GM12878 (cell line): Measurements from ENCODE around the gene GAREM1. TPM values are rescaled to one million over a fixed set of nuclear protein-coding genes. Genes with fewer than 3 reads are reported as not detected.

Source experiments
- ATAC-seq: fragments of 200-7000 bp; cut with Tn5 transposase; 3 replicates; pipeline ENCODE4 v1.9.1; 2020; ENCODE audit warnings: mild to moderate bottlenecking, moderate library complexity
- BruUV-seq: library from RNA; stranded (reverse); fragments of 400-500 nt; replicated peaks from 2 replicates; lab custom pipeline; 2021; lab: Mats Ljungman, UMichigan
- CTCF ChIA-PET: fragments of 300-600 bp; sonication (Branson Sonifier 250); formaldehyde crosslinking; extraction: SDS; loops from one replicate; lab custom pipeline; 2021; ENCODE audit warnings: inconsistent platforms; lab: Yijun Ruan, JAX
- POLR2A ChIA-PET: fragments of 350-600 bp; formaldehyde crosslinking; extraction: SDS; loops from one replicate; lab custom pipeline; 2021; ENCODE audit warnings: inconsistent platforms; lab: Charles Lee
- RAD21 ChIA-PET: fragments of 300-600 bp; sonication (Branson Sonifier 250); formaldehyde crosslinking; loops from one replicate; lab custom pipeline; 2023; ENCODE audit warnings: antibody characterized with exemption; ENCODE audit not compliant: unreplicated experiment; lab: Charles Lee
- SMC1A ChIA-PET: fragments of 300-600 bp; sonication (Branson Sonifier 250); formaldehyde crosslinking; loops from one replicate; lab custom pipeline; 2023; ENCODE audit not compliant: unreplicated experiment, uncharacterized antibody; lab: Charles Lee
- DNase-seq: peaks from one replicate; pipeline ENCODE4 v3.0.0-alpha.2; 2011; ENCODE audit warnings: low read depth, low spot score
- FAIRE-seq: peaks from 3 replicates; lab custom pipeline; 2011; peaks lifted over from hg19 to GRCh38; lab: Jason Lieb, UNC
- H2AFZ ChIP-seq: 2 replicates; pipeline ENCODE4 v1.6.0; 2011; ENCODE audit warnings: low read depth, low read length, control low read depth; ENCODE audit not compliant: control insufficient read depth
- H3K27ac ChIP-seq: 2 replicates; pipeline ENCODE4 v1.5.1; 2011; ENCODE audit warnings: control low read depth; ENCODE audit not compliant: control insufficient read depth, insufficient read depth
- H3K27me3 ChIP-seq, 2 experiments: replicated peaks in 1 of 2; 2 replicates each; pipeline versions ENCODE4 v1.6.0 to v1.6.1; 2011; ENCODE audit warnings: low read length in 1 of 2; ENCODE audit not compliant: control insufficient read depth in 2 of 2, insufficient read depth in 2 of 2
- H3K36me3 ChIP-seq, 2 experiments: 2 replicates each; pipeline ENCODE4 v1.5.1; 2011; ENCODE audit warnings: low read length in 1 of 2; ENCODE audit not compliant: control insufficient read depth in 2 of 2, insufficient read depth in 2 of 2
- H3K4me1 ChIP-seq: 2 replicates; pipeline ENCODE4 v1.6.1; 2011; ENCODE audit warnings: mild to moderate bottlenecking, low read length, moderate library complexity, mixed read lengths; ENCODE audit not compliant: control insufficient read depth, insufficient read depth
- H3K4me2 ChIP-seq: 2 replicates; pipeline ENCODE4 v1.6.0; 2011; ENCODE audit warnings: control low read depth; ENCODE audit not compliant: control insufficient read depth, insufficient read depth
- H3K4me3 ChIP-seq: fragments of 200-600 bp; sonication (generic); 2 replicates; pipeline ENCODE4 v1.5.1; 2016
- H3K79me2 ChIP-seq: 2 replicates; pipeline ENCODE4 v1.6.0; 2011; ENCODE audit warnings: low read length; ENCODE audit not compliant: control insufficient read depth, insufficient read depth
- H3K9ac ChIP-seq: 2 replicates; pipeline ENCODE4 v1.8.0; 2011; ENCODE audit warnings: low read length, control low read depth, mixed read lengths; ENCODE audit not compliant: control insufficient read depth, insufficient read depth
- H3K9me3 ChIP-seq: replicated peaks from 3 replicates; pipeline ENCODE4 v1.5.1; 2011; ENCODE audit warnings: mild to moderate bottlenecking, low read length; ENCODE audit not compliant: control insufficient read depth, insufficient read depth
- H4K20me1 ChIP-seq: 2 replicates; pipeline ENCODE4 v1.6.0; 2011; ENCODE audit not compliant: control insufficient read depth, insufficient read depth
- CREM ChIP-seq: IDR thresholded peaks from 2 replicates; pipeline ENCODE4 v1.6.1; 2014; ENCODE audit warnings: antibody characterized with exemption, low read depth
- POLR2AphosphoS5 ChIP-seq: IDR thresholded peaks from 2 replicates; pipeline ENCODE4 v1.6.1; 2011; ENCODE audit warnings: mild to moderate bottlenecking, low read length, inconsistent platforms
- PRDM15 ChIP-seq: fragments of 450-650 bp; formaldehyde crosslinking; IDR thresholded peaks from 2 replicates; pipeline ENCODE4 v1.4.0; 2020; ENCODE audit warnings: mild to moderate bottlenecking, moderate library complexity
- SMARCA5 ChIP-seq: fragments of 450-650 bp; IDR thresholded peaks from 2 replicates; pipeline ENCODE4 v1.6.1; 2017; ENCODE audit warnings: mild to moderate bottlenecking
- ZBTB40 ChIP-seq: fragments of 450-650 bp; IDR thresholded peaks from 2 replicates; pipeline ENCODE4 v1.6.1; 2016; ENCODE audit warnings: mild to moderate bottlenecking, moderate library complexity, borderline replicate concordance
- WGBS: methylation state at CpG from one replicate; pipeline ENCODE4 v1.1.6; 2016; ENCODE audit warnings: low lambda C conversion rate; ENCODE audit not compliant: insufficient replicate concordance, insufficient coverage; ENCODE audit errors: missing lambda C conversion rate; 5-methylcytosine and 5-hydroxymethylcytosine counted together
- in situ Hi-C: fragments of 300-500 bp; cut with MboI; formaldehyde crosslinking; loops from 9 replicates; pipeline ENCODE4 v1.14.3; 2018; ENCODE audit warnings: mixed read lengths
- intact Hi-C: fragments of 100-400 bp; cut with micrococcal nuclease; formaldehyde crosslinking; loops from one replicate; pipeline ENCODE4 v1.14.2; 2022; ENCODE audit not compliant: unreplicated experiment
- polyA plus RNA-seq, 11 experiments: library from polyadenylated mRNA; depleted of rRNA in 4 of 11; unstranded in 6 of 11; stranded (reverse) in 5 of 11; fragments of >200 nt; fragmentation: Nextera tagmentation in 4 of 11; fragmentation: Illumina TruSeq in 1 of 11; extraction: Ambion mirVana in 4 of 11; extraction: Trizol in 1 of 11; gene quantifications; 1 replicate in 1 of 11; 2 replicates in 10 of 11; pipeline versions ENCODE4 v1.2.1 to v1.2.3, GENCODE V29; 2011 to 2016; ENCODE audit warnings: inconsistent platforms in 2 of 11, missing spikeins in 2 of 11, low read depth in 1 of 11
- total RNA-seq, 4 experiments: library from RNA; depleted of rRNA in 3 of 4; stranded (reverse); fragments of >200 nt in 3 of 4; fragmentation: Illumina TruSeq in 1 of 4; extraction: Trizol in 1 of 4; gene quantifications; 2 replicates each; pipeline versions ENCODE4 v1.2.1 to v1.2.3, GENCODE V29; 2013 to 2021

Gene GAREM1
- total and polyA plus RNA-seq, 10 of the 15 experiments (the other 5 are each of a cell fraction or from before 2014, with no cell fraction given): 0.05 to 0.29 (median 0.05) TPM; not detected in 7

- Histone ChIP-seq H3K79me2 (no peaks in the 10 kb centered on the region), H3K4me2 (no peak overlapping the region), H3K27ac (no peak overlapping the region), H3K9me3 (no peaks in the 10 kb centered on the region), H3K9ac (no peak overlapping the region), H3K4me3 (no peak overlapping the region), H3K27me3 (no peaks in the 10 kb centered on the region; a peak in 1 of 4 replicates), H2AFZ (no peak overlapping the region), H3K4me1 (no peaks in the 10 kb centered on the region), H4K20me1 (no peaks in the 10 kb centered on the region), H3K36me3 (no peaks in the 10 kb centered on the region)
- POLR2A ChIA-PET: no interaction called here
- DNase-seq: no peak
- WGBS: 0% methylated on average over 1 of the region's 1 CpG
- no peak for ATAC-seq
- BruUV-seq: no TSS peak
- CTCF ChIA-PET: no interaction called here
- no peak for TF ChIP-seq CREM
- TF ChIP-seq ZBTB40: no peak
- no peak for TF ChIP-seq PRDM15 (CRISPR knock-in tag)
- TF ChIP-seq SMARCA5: no peak
- TF ChIP-seq POLR2AphosphoS5: no peak
- FAIRE-seq: no peak
- SMC1A ChIA-PET: no interaction called here
- RAD21 ChIA-PET: no interaction called here
- intact Hi-C loops: no loop called here
- in situ Hi-C loops: no loop called here
Observed at GRCh38 chr18:32328379-32328778, 142.3 kb downstream of the GAREM1 start.
